Measurements from ENCODE around the gene GRHL1.

- TF ChIP-seq CTCF (IDR thresholded peaks at IDR 0.05; ENCODE audit: low read depth, low read length) = no peak
- TF ChIP-seq EZH2phosphoT487 (IDR thresholded peaks at IDR 0.05; ENCODE audit: low read depth) = no peak
These were observed 92.6 kb downstream of the GRHL1 start for GRCh38 chr2:10043906-10044601.
